Activated naive CD4-positive, alpha-beta T cell treated with anti-CD3 and anti-CD28 coated beads, Interleukin-2, amount 50 U/mL, for 24 hours (primary cell): ENCODE results near the gene CPA5.

Source experiments
- H3K27ac Mint-ChIP-seq: one replicate; pipeline ENCODE4 v1.8.0; 2021; ENCODE audit warnings: mild to moderate bottlenecking, mixed read lengths
- H3K27me3 Mint-ChIP-seq: one replicate; pipeline ENCODE4 v1.8.0; 2021; ENCODE audit warnings: mixed read lengths
- H3K36me3 Mint-ChIP-seq: one replicate; pipeline ENCODE4 v1.8.0; 2021; ENCODE audit warnings: mixed read lengths
- H3K4me1 Mint-ChIP-seq: one replicate; pipeline ENCODE4 v1.8.0; 2021; ENCODE audit warnings: mixed read lengths
- H3K4me3 Mint-ChIP-seq: one replicate; pipeline ENCODE4 v1.8.0; 2021; ENCODE audit warnings: mild to moderate bottlenecking, mixed read lengths
- H3K9me3 Mint-ChIP-seq: one replicate; pipeline ENCODE4 v1.8.0; 2021; ENCODE audit warnings: mixed read lengths

Gene CPA5

DNA sequence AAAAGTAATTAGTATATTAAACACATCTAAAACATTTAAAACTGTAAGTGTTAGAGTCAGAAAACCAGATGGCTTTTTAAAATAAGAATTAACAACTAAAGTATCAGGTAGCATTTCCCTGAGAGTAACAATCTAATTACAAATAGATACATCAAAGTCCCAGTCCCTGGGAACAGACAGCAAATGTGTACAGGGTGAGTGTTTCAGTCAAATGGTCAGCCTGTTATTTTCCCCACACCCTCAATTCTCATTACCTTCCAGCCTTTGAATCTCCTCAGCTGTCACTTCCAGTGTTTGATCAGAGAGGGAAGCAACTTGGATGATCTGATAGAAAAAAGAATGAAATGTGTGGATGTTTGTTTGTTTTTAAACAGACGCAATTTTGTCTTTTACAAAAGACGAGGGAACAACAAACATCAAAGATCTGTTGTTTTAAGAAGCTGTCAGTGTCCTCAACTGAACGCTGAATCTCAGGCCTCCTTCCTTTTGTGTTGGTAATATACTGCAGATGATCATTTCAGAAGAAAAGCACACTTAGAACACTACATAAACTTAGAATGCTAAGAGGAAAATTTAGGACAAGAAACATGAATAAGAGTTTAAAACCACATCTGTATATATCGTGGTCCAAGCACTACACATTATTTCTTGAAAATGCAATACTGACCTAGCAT, 66.4 kb downstream of the CPA5 start:
- no peak overlapping the region for H3K4me3 Mint-ChIP-seq
- no peaks in the 10 kb centered on the region for H3K27me3 Mint-ChIP-seq
- H3K27ac Mint-ChIP-seq, result no peak overlapping the region

DNA sequence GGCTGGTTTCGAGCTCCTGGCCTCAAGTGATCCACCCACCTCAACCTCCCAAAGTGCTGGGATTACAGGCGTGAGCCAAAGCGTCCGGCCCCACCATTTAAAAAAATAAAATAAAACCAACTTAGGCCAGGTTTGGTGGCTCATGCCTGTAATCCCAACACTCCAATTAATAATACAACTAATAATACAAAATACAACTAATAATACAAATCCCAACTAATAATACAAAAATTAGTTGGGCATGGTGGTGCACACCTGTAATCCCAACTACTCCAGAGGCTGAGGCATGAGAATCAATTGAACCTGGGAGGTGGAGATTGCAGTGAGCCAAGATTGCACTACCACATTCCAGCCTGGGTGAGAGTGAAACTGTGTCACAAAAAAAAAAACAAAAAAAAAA, 68.6 kb downstream of the CPA5 start:
- Mint-ChIP-seq H3K4me3 (no peak overlapping the region), H3K27me3 (no peaks in the 10 kb centered on the region), H3K4me1 (peaks cover 54% of the 10 kb centered on the region), H3K27ac (no peak overlapping the region), H3K36me3 (peaks cover 5% of the 10 kb centered on the region), H3K9me3 (no peaks in the 10 kb centered on the region)

More for the DNA sequence above, 66.4 kb downstream of the CPA5 start:
- Mint-ChIP-seq H3K4me1 (peaks cover 32% of the 10 kb centered on the region), H3K9me3 (no peaks in the 10 kb centered on the region), H3K36me3 (peaks cover 5% of the 10 kb centered on the region)

DNA sequence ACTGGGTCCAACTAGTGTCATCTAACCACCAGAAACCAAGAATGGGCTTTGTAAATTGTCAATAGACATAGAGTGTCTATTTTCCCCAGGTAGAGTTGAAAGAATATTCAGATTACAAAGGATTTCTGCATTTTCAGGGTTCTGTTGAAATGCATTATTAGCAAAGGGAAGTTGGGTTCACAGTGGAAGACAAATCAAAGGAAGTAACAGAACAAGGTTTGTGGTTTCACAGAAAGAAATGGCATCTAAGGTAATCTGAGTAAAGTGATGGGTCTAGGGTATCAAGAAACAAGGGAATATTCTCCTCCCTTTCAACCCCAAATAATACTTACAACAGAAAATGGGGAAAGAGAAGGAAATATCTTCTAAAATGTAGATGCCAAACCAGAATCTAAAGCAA, 70.4 kb downstream of the CPA5 start:
- H3K4me3 Mint-ChIP-seq, result peak overlapping the region; percentile 30
- H3K27me3 Mint-ChIP-seq, result no peaks in the 10 kb centered on the region
- peak overlapping the region; percentile 60 for H3K27ac Mint-ChIP-seq
- peaks cover 5% of the 10 kb centered on the region for H3K36me3 Mint-ChIP-seq
- H3K9me3 Mint-ChIP-seq, result no peaks in the 10 kb centered on the region
- peaks cover 72% of the 10 kb centered on the region for H3K4me1 Mint-ChIP-seq

DNA sequence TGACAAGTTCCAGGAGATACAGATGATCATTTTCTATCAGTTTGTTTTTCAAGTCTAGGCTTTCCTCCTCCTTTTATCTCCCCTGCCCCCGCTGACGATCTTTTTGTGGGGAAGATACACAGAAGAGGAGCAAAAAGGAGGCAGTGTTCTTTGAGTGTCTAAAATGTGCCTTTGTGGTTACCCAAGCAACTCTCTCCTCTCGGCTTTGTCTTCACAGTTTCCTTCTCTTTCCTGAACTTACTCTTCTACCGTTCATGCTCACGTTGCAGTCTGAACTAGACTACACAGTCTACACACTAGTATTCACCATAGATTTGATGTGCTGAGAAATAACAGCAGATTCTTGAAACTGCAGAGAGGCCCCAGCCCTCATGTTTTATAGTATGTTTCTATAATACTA, 72.6 kb downstream of the CPA5 start:
- Mint-ChIP-seq H3K9me3 (no peaks in the 10 kb centered on the region), H3K4me3 (peak overlapping the region; percentile 76), H3K36me3 (peaks cover 5% of the 10 kb centered on the region), H3K4me1 (peaks cover 80% of the 10 kb centered on the region), H3K27ac (peak overlapping the region; percentile 99), H3K27me3 (no peaks in the 10 kb centered on the region)

DNA sequence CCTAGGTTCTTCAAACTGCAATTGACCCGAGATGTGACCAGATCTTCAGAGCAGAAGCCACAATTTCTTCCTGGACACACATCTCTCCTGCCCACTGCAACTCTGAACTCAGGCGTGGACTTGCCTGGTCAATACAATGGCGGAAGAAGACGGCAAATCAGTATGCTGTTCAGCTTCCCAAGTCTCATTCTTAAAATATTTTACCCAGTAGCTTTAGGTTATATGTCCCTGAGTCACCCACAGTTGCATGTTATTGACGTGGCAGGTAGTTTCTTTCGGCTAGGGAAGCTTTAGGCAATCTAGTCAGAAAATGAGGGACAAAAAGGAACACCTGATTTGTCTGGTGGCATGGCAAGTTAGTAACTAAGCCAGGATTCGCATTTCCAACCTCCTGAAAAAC, 73.7 kb downstream of the CPA5 start:
- Mint-ChIP-seq H3K36me3 (peaks cover 5% of the 10 kb centered on the region), H3K27ac (peak overlapping the region; percentile 99), H3K4me3 (no peak overlapping the region), H3K4me1 (peaks cover 83% of the 10 kb centered on the region), H3K27me3 (no peaks in the 10 kb centered on the region), H3K9me3 (no peaks in the 10 kb centered on the region)
